ES-I3 (cell line): ENCODE measurements around the gene TXNRD3.

ENCODE experiments used
- H3K36me3 ChIP-seq: 2 replicates; pipeline ENCODE4 v1.6.1; 2013; ENCODE audit warnings: mild to moderate bottlenecking, low read length, control low read depth, moderate library complexity; ENCODE audit not compliant: insufficient read depth
- H3K4me1 ChIP-seq: 2 replicates; pipeline ENCODE4 v1.6.1; 2013; ENCODE audit warnings: mild to moderate bottlenecking, control low read depth, low read length; ENCODE audit not compliant: insufficient read depth
- H3K9ac ChIP-seq: 2 replicates; pipeline ENCODE4 v1.6.1; 2013; ENCODE audit warnings: low read depth, mild to moderate bottlenecking, low read length, moderate library complexity
- H3K9me3 ChIP-seq: 2 replicates; pipeline ENCODE4 v1.6.1; 2013; ENCODE audit warnings: mild to moderate bottlenecking, low read length, moderate library complexity; ENCODE audit not compliant: control insufficient read depth, insufficient read depth

Gene TXNRD3

DNA sequence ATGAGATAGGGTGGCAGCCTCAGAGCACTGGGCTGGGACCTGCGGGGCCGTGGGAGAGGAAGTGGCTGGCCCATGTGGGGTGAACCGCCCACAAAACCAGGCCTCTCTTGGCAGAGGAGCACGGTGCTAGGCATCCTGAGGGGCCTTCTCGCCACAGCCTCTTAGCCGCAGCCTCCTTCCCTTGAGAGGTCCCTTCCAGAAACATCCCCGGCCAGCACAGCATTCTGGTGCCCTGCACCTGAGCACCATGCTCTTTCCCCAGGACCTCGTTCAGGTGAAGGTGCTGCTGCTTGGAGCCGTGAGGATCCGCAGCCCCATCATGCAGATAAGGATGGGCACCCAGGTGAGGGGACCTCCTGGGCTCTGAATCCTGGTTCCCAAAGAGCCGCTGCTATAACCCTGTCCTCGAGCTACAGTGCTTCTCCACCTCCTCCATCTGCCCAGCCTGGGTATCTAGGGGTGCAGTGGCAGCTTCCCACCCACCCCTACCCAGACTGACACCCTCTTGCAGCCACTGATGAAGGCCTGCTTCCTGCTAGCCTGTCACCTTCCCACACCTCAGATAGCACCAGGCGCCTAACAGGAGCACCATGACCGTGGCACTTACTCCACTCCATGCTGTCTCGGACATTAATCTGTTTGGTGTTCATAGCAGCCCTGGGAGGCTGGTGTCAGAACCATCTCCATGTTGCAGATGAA is 11.2 kb upstream of the TXNRD3 start:
- Histone ChIP-seq H3K9me3 (0 out of 2 replicates have a peak, but pooled peaks cover 2% of the 10 kb centered on the region), H3K4me1 (no peaks in the 10 kb centered on the region), H3K9ac (no peak overlapping the region), H3K36me3 (no peaks in the 10 kb centered on the region)

- no peaks in the 10 kb centered on the region for H3K36me3 ChIP-seq
Measured at GRCh38 chr3:126665221-126665936, 10.5 kb upstream of the TXNRD3 start.

GRCh38 chr3:126664591-126665214 is 9.8 kb upstream of the TXNRD3 start:
- Histone ChIP-seq H3K9me3 (0 out of 2 replicates have a peak, but pooled peaks cover 3% of the 10 kb centered on the region), H3K36me3 (no peaks in the 10 kb centered on the region), H3K4me1 (no peaks in the 10 kb centered on the region), H3K9ac (no peak overlapping the region)

More at GRCh38 chr3:126665221-126665936, 10.5 kb upstream of the TXNRD3 start:
- Histone ChIP-seq H3K4me1 (no peaks in the 10 kb centered on the region), H3K9me3 (0 out of 2 replicates have a peak, but pooled peaks cover 3% of the 10 kb centered on the region), H3K9ac (no peak overlapping the region)

DNA sequence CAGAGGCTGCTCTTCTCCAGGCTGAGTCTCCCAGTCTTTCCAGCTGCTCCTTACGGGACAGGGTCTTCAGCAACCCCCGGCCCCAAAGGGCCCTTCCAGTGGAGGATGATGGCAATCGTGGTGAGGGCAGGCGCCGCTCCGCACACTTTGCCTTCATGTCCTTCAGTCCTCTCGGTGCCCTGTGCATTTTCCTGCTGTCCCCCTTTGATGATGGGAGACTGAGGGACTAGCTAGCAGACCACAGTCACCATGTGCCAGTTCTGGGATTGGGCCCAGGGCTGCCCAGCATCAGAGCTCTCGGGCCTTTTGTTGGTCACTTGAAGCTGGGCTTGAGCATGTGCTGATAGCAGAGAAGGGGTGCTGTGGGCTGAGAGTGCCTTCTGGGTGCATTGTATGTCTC is 8.8 kb upstream of the TXNRD3 start:
- Histone ChIP-seq H3K36me3 (no peaks in the 10 kb centered on the region), H3K9me3 (0 out of 2 replicates have a peak, but pooled peaks cover 3% of the 10 kb centered on the region), H3K9ac (no peak overlapping the region), H3K4me1 (no peaks in the 10 kb centered on the region)

GRCh38 chr3:126663257-126663656 is 8.3 kb upstream of the TXNRD3 start:
- H3K9ac ChIP-seq: no peak overlapping the region
- H3K36me3 ChIP-seq: no peaks in the 10 kb centered on the region
- H3K4me1 ChIP-seq: no peaks in the 10 kb centered on the region
- H3K9me3 ChIP-seq: 0 out of 2 replicates have a peak, but pooled peaks cover 3% of the 10 kb centered on the region

DNA sequence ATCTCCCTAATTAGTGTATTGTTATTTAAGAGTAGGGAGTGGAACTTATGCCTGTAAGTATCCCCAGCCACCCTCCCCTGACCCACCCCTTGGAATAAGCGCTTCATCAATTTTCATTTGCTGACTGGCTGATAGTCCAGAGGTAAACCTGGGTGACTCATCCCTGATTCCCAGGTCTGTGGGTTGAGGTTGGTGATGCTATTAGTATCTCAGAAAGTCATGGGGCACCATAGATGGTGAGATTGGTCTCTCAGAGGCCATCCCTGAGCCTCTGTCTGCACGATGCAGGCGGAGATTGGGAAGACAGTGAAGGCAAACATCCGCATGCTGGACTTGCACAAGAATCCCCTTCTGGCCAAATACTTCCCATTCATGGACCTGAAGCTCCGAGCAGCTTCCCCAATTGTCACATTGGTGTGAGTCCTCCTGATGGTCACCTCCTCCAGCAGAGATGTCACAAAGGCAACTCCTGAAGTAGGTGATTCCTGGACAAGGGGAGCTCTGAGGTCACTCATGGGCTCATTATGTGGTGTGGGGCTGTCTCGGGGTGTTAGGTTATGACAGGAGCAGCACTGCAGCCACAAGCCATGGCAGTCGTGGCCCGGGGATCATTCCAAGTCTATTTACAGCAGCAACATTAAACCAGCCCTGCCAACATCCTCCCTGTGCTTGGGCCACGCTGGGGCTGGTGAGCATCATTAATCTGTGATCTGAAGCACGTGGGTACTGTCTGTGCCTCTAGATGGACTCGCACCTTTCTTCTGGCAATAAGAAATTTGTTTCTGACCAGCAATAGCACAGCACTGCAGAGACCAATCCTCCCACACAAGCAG is 6.8 kb upstream of the TXNRD3 start:
- no peak overlapping the region for H3K9ac ChIP-seq
- H3K4me1 ChIP-seq: no peaks in the 10 kb centered on the region
- H3K36me3 ChIP-seq: no peaks in the 10 kb centered on the region
- H3K9me3 ChIP-seq: 0 out of 2 replicates have a peak, but pooled peaks cover 3% of the 10 kb centered on the region

DNA sequence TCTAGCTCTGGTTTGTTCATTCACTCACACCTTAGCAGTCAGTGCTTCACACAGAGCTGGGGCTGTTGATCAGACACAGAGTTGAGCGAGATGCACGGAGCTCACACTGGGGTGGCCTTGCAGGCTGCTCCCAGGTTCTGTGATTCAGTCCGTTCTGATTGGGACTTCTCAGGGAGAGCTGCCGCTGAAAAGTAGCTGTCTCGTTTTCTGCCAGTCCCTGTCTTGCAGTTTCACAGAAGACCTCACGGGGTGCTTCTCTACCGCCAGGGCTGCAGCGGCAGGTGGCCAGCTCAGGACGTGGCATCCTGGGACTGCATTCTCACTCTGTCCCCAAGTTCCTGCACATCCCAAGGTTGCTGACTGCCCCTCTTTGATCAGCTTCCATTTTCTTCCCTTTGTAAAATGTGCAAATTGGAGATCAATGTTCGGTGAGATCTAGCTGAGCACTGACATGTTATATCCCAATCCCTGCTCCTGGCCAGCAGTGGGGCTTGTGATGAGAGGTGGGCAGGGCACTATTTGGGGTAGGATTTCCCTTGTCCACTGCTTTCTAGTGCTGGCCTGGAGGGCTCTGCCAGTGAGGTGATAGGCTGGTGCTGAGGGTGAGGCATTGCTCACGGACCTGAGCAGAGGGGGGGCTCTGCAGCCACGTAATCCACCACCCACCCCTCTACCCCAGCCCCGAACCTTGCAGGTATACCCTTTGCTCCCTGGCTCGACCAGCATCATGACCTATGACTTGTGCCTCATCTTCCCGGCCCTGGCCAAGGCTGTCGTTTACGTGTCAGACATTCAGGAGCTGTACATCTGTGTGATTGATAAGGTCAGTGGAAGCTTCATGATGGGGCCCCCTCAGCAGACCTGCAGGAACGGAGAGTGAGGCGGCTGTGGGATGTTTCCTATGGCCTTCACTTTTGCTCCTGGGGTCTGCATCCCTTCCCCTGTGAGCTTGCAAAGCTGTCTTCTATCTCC is 5.3 kb upstream of the TXNRD3 start:
- Histone ChIP-seq H3K4me1 (no peaks in the 10 kb centered on the region), H3K9me3 (0 out of 2 replicates have a peak, but pooled peaks cover 3% of the 10 kb centered on the region), H3K36me3 (no peaks in the 10 kb centered on the region), H3K9ac (no peak overlapping the region)

DNA sequence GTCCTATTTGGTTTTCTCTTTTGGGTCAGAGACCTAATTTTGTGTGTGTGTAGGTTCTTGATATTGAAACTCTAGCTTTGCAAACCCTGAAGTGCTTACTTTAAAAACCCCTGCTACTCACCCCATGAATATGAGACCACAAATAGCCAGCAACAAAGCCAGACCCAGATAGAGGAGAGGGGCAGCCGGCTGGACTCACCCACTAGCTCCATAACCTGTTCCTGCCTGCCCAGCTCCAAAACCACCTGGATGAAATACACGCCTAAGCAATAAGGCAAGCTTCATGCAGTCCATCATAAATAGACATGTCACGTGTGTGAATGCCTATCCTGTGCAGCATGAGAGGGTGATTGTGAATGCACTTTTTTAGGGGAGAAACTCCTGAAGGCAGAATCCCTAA is 3.7 kb upstream of the TXNRD3 start:
- Histone ChIP-seq H3K4me1 (no peaks in the 10 kb centered on the region), H3K36me3 (no peaks in the 10 kb centered on the region), H3K9me3 (0 out of 2 replicates have a peak, but pooled peaks cover 3% of the 10 kb centered on the region), H3K9ac (no peak overlapping the region)

DNA sequence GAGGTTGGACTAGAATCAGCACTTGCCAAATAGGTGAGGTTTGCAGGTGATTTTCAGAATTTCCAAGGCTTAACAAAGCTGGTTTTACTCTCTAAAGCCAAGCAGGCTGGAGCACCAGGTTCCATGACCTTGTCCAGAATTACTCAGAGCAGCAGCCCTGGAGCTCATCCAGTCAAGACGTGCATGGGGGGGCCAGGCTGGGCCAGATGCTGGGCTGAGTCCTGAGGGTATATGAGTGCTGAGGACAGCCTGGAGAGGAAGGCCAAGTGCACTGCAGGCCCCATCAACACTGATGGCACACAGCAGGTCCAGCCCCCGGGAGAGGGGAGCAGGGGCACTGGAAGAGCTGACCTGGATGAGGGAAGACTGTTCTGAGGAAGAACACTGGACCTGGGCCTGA is 3.0 kb upstream of the TXNRD3 start:
- H3K9ac ChIP-seq: no peak overlapping the region
- H3K36me3 ChIP-seq: no peaks in the 10 kb centered on the region
- H3K4me1 ChIP-seq: no peaks in the 10 kb centered on the region
- H3K9me3 ChIP-seq: 0 out of 2 replicates have a peak, but pooled peaks cover 3% of the 10 kb centered on the region

DNA sequence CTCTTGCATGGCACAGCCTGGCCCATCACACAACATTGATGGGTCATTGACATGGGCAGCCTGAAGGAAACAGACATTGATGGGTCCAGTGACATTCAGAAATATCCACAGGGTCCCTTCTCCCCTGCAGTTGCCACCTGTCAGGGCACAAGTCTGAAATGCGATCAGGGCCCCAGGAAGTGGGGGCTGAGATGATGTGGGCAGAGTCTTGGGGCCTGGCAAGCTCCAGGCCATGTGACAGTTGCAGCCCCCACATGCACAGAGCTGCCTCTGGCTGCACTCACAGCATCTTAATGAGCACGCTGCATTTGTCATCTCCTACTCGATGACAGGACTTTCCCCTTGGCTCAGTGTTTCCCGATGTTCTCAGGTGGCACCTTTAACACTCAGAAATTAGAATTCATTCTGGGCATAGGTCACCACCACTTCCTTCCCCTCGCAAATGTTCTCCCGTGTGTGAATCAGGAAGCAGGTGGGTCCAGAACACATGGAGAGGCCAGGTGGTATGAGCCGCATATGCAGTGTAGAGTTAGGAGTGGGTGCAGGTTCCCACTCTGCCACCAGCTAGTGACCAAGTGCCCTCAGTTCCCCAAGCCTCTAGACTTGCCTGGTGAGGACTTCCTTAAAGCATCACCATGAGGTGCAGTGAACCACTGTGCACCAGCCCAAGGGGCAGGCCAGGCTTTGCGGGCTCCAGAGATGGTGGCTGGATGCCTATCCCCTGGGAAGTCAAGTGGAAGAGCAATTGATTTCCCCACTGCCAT is 1.6 kb upstream of the TXNRD3 start:
- H3K9ac ChIP-seq: no peak overlapping the region
- H3K4me1 ChIP-seq: no peaks in the 10 kb centered on the region
- H3K9me3 ChIP-seq: 0 out of 2 replicates have a peak, but pooled peaks cover 3% of the 10 kb centered on the region
- no peaks in the 10 kb centered on the region for H3K36me3 ChIP-seq

DNA sequence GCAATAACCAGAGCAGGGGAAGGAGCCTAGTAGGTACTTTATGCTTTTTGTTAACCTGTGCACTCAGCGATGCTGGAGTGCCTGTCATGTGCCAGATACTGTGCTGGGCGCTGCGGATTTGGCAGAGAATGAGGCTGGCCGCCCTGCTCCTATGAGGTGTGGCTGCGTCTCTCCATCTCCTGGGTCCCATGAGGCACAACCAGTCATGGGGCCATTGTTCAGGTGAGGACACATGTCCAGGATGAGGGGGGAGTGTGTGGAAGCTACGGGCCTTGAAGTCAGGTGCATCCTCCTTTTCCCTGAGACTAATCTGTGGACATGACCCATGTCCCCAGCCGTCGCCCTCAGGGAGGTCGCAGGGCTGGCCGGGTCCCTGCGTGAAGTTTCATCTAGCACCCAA is 963 bp upstream of the TXNRD3 start:
- H3K4me1 ChIP-seq: no peaks in the 10 kb centered on the region
- no peaks in the 10 kb centered on the region for H3K9me3 ChIP-seq
- H3K36me3 ChIP-seq: no peaks in the 10 kb centered on the region
- no peak overlapping the region for H3K9ac ChIP-seq

- Histone ChIP-seq H3K9ac (no peak overlapping the region), H3K9me3 (no peaks in the 10 kb centered on the region), H3K36me3 (no peaks in the 10 kb centered on the region), H3K4me1 (no peaks in the 10 kb centered on the region)
Measured at GRCh38 chr3:126649556-126650092, 5.3 kb downstream of the TXNRD3 start.
